ENCODE measurements around the gene SUGCT. TPM values are rescaled to one million over a fixed set of nuclear protein-coding genes. Genes with fewer than 3 reads are reported as not detected.

The SUGCT gene
- total and polyA plus RNA-seq, 9 of the 15 experiments (the other 6 are each of a cell fraction or from before 2014, with no cell fraction given) = 0.58 to 2.5 (median 1.4) TPM

GRCh38 chr7:40346554-40346953 is 211.7 kb downstream of the SUGCT start (continued):
- peak; percentile 80 for TF ChIP-seq JUND (IDR thresholded peaks at IDR 0.05; ENCODE audit: borderline replicate concordance, low read depth, low read length)
- TF ChIP-seq JUND (tag; IDR thresholded peaks at IDR 0.05; ENCODE audit: borderline replicate concordance, low read depth, low read length) = peak; percentile 84
- TF ChIP-seq BACH1 (tag; IDR thresholded peaks at IDR 0.05) = no peak
- TF ChIP-seq ATF1 (CRISPR knock-in tag; IDR thresholded peaks at IDR 0.05) = no peak
- TF ChIP-seq ATF1 (tag; IDR thresholded peaks at IDR 0.05) = peak; percentile 85
- TF ChIP-seq ZBTB12 (CRISPR knock-in tag; IDR thresholded peaks at IDR 0.05) = peak; percentile 51; the same call in 1 of the 2 replicates
- no peak for TF ChIP-seq ZBTB40 (IDR thresholded peaks at IDR 0.05)
- no peak for TF ChIP-seq ZBTB40 (CRISPR knock-in tag; IDR thresholded peaks at IDR 0.05)
- no peak for TF ChIP-seq CBFA2T2 (conservative IDR thresholded peaks at IDR 0.05)
- TF ChIP-seq STAT5A (IDR thresholded peaks at IDR 0.05; ENCODE audit: borderline replicate concordance, low read length) = peak; percentile 32; the same call in 1 of the 2 replicates
- peak; percentile 96 for TF ChIP-seq ATF7 (IDR thresholded peaks at IDR 0.05)
- TF ChIP-seq NR1H2 (CRISPR knock-in tag; IDR thresholded peaks at IDR 0.05) = no peak
- TF ChIP-seq ZNF79 (CRISPR knock-in tag; IDR thresholded peaks at IDR 0.05; ENCODE audit: low read depth) = no peak
- no peak for TF ChIP-seq MECOM (CRISPR knock-in tag; IDR thresholded peaks at IDR 0.05)
- TF ChIP-seq HINFP (tag; conservative IDR thresholded peaks at IDR 0.05; ENCODE audit: low read depth) = no peak
- no peak for TF ChIP-seq ZNF354B (CRISPR knock-in tag; IDR thresholded peaks at IDR 0.05)

Measured in K562 (cell line).